MCF 10A (cell line): ENCODE results near the gene MRPL53. TPM values are rescaled to one million over a fixed set of nuclear protein-coding genes. Genes with fewer than 3 reads are reported as not detected.

ENCODE experiments used
- BruUV-seq: library from RNA; stranded (reverse); fragments of 400-500 nt; replicated peaks from 2 replicates; lab custom pipeline; 2021; lab: Mats Ljungman, UMichigan
- CTCF ChIA-PET: fragments of 300-600 bp; sonication (Branson Sonifier 250); formaldehyde crosslinking; extraction: SDS; loops from one replicate; lab custom pipeline; 2021; ENCODE audit warnings: antibody characterized with exemption, inconsistent platforms; lab: Yijun Ruan, JAX
- POLR2A ChIA-PET: fragments of 300-600, 350-650 bp; sonication (Branson Sonifier 250); formaldehyde crosslinking; extraction: SDS; loops from one replicate; lab custom pipeline; 2020; ENCODE audit warnings: antibody characterized with exemption, inconsistent platforms; lab: Yijun Ruan, JAX
- DNase-seq: peaks from one replicate; pipeline ENCODE4 v3.0.0-alpha.2; 2018; ENCODE audit not compliant: unreplicated experiment
- H3K27ac Mint-ChIP-seq: one replicate; pipeline ENCODE4 v1.8.0; 2022; ENCODE audit warnings: mild to moderate bottlenecking, low read depth, mixed read lengths; ENCODE audit not compliant: unreplicated experiment
- H3K27me3 Mint-ChIP-seq: one replicate; pipeline ENCODE4 v1.8.0; 2022; ENCODE audit warnings: mixed read lengths; ENCODE audit not compliant: insufficient read depth, unreplicated experiment
- H3K36me3 Mint-ChIP-seq: one replicate; pipeline ENCODE4 v1.8.0; 2022; ENCODE audit warnings: mild to moderate bottlenecking, moderate library complexity, mixed read lengths; ENCODE audit not compliant: insufficient read depth, unreplicated experiment
- H3K4me1 Mint-ChIP-seq: one replicate; pipeline ENCODE4 v1.8.0; 2022; ENCODE audit warnings: mixed read lengths; ENCODE audit not compliant: insufficient read depth, unreplicated experiment
- H3K4me3 Mint-ChIP-seq: one replicate; pipeline ENCODE4 v1.8.0; 2022; ENCODE audit warnings: mild to moderate bottlenecking, moderate library complexity, mixed read lengths; ENCODE audit not compliant: unreplicated experiment
- H3K9me3 Mint-ChIP-seq: one replicate; pipeline ENCODE4 v1.8.0; 2022; ENCODE audit warnings: mixed read lengths; ENCODE audit not compliant: unreplicated experiment
- intact Hi-C: fragments of 100-400 bp; cut with micrococcal nuclease; formaldehyde crosslinking; loops from 2 replicates; pipeline ENCODE4 v1.14.1; 2022
- total RNA-seq: library from RNA; stranded (reverse); gene quantifications from 2 replicates; pipeline ENCODE4 v1.2.3, GENCODE V29; 2022
- TF ChIP-seq, protein P1 (sequence below): fragments of 200-600 bp; IDR thresholded peaks from one replicate; pipeline ENCODE4 v1.8.0; 2022; ENCODE audit warnings: antibody characterized with exemption, mild to moderate bottlenecking; ENCODE audit not compliant: unreplicated experiment

Gene MRPL53
- total RNA-seq, 1 experiment from 2014 or later = 123 TPM

DNA sequence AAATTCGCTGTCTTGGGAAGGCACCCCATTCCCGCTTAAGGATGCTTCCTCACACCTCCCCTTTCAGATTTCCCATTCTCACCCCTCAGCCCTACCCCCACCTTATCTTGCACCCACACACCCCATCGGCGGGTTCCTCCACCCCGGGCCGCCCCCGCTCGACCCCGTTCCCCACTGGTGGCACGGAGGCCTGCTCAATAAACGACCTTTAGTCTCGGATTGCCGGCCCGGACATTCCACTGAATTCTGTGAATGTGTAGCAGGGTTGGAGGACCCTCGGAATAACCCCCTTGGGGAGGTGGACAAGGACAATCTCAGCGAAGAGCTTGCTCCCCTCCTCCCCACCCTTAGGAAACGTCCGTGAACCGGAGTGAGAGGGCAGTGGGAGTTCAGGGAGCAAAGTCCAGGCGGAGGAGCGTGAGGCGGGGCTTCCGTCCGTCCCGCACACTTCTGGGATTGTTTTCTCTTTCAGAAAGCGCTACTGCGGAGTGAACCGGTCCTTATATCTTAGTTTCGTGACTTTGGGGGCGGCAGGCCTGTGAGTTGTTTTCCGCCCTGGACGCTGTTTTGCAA, 29.8 kb upstream of the MRPL53 start:
- H3K27ac Mint-ChIP-seq = no peak overlapping the region
- no peak for DNase-seq
- no TSS peak for BruUV-seq
- ChIA-PET CTCF (interaction anchor here (1.4 to 4.5 kb wide), 2 partner anchors 21 to 85 kb away, joined by 5 to 22 read pairs; no protein-coding TSS in a partner anchor), POLR2A (no interaction called here)
- no peaks in the 10 kb centered on the region for H3K9me3 Mint-ChIP-seq
- H3K4me1 Mint-ChIP-seq = peaks cover 31% of the 10 kb centered on the region
- peaks cover 49% of the 10 kb centered on the region for H3K36me3 Mint-ChIP-seq
- intact Hi-C loops = no loop called here
- peaks cover 16% of the 10 kb centered on the region for H3K27me3 Mint-ChIP-seq
- TF ChIP-seq, protein P1, sequence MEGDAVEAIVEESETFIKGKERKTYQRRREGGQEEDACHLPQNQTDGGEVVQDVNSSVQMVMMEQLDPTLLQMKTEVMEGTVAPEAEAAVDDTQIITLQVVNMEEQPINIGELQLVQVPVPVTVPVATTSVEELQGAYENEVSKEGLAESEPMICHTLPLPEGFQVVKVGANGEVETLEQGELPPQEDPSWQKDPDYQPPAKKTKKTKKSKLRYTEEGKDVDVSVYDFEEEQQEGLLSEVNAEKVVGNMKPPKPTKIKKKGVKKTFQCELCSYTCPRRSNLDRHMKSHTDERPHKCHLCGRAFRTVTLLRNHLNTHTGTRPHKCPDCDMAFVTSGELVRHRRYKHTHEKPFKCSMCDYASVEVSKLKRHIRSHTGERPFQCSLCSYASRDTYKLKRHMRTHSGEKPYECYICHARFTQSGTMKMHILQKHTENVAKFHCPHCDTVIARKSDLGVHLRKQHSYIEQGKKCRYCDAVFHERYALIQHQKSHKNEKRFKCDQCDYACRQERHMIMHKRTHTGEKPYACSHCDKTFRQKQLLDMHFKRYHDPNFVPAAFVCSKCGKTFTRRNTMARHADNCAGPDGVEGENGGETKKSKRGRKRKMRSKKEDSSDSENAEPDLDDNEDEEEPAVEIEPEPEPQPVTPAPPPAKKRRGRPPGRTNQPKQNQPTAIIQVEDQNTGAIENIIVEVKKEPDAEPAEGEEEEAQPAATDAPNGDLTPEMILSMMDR = no peak
- H3K4me3 Mint-ChIP-seq = no peak overlapping the region

- Mint-ChIP-seq H3K27me3 (peaks cover 16% of the 10 kb centered on the region), H3K9me3 (no peaks in the 10 kb centered on the region), H3K27ac (no peak overlapping the region), H3K4me1 (peaks cover 28% of the 10 kb centered on the region), H3K36me3 (peaks cover 42% of the 10 kb centered on the region), H3K4me3 (no peak overlapping the region)
- TF ChIP-seq, protein P1 = no peak
- no peak for DNase-seq
- POLR2A ChIA-PET = interaction anchor here (0.7 to 1.2 kb wide), 5 partner anchors 7 to 43 kb away, joined by 3 read pairs; partner anchors contain the start of genes DQX1 and WBP1
- BruUV-seq = no TSS peak
- intact Hi-C loops = no loop called here
- CTCF ChIA-PET = interaction anchor here (1.4 to 4.5 kb wide), 2 partner anchors 20 to 86 kb away, joined by 5 to 22 read pairs; no protein-coding TSS in a partner anchor
Observed at GRCh38 chr2:74501335-74502071, 29.0 kb upstream of the MRPL53 start.

GRCh38 chr2:74500578-74500946, 28.1 kb upstream of the MRPL53 start:
- POLR2A ChIA-PET = interaction anchor here (0.7 to 1.2 kb wide), 6 partner anchors 8 to 42 kb away, joined by 3 read pairs; partner anchors contain the start of genes DQX1 and WBP1

More at GRCh38 chr2:74500578-74500946, 28.1 kb upstream of the MRPL53 start:
- intact Hi-C loops = no loop called here
- Mint-ChIP-seq H3K4me3 (no peak overlapping the region), H3K9me3 (no peaks in the 10 kb centered on the region), H3K4me1 (peaks cover 22% of the 10 kb centered on the region), H3K27ac (no peak overlapping the region), H3K27me3 (peaks cover 16% of the 10 kb centered on the region), H3K36me3 (peaks cover 32% of the 10 kb centered on the region)
- TF ChIP-seq, protein P1 = no peak
- DNase-seq = no peak
- no TSS peak for BruUV-seq
- CTCF ChIA-PET = interaction anchor here (1.4 to 4.5 kb wide), 2 partner anchors 19 to 87 kb away, joined by 5 to 22 read pairs; no protein-coding TSS in a partner anchor
